KBM-7 (cell line): ENCODE data around the gene VWA7.
"Not testable (repeated sequence)": the region's sequence is repeated elsewhere in the genome, so short reads cannot be mapped to it uniquely, and the experiment has no call there.

Experiments
- DNase-seq: peaks from one replicate; pipeline ENCODE4 v3.0.0-alpha.2; 2015
- in situ Hi-C: fragments of 300-500 bp; cut with MboI; formaldehyde crosslinking; loops from 2 replicates; pipeline ENCODE4 v1.14.3; 2020; ENCODE audit warnings: low sequenced_read_pairs, low pct_unique_long_range_greater_than_20kb, mixed read lengths

The VWA7 gene

DNA sequence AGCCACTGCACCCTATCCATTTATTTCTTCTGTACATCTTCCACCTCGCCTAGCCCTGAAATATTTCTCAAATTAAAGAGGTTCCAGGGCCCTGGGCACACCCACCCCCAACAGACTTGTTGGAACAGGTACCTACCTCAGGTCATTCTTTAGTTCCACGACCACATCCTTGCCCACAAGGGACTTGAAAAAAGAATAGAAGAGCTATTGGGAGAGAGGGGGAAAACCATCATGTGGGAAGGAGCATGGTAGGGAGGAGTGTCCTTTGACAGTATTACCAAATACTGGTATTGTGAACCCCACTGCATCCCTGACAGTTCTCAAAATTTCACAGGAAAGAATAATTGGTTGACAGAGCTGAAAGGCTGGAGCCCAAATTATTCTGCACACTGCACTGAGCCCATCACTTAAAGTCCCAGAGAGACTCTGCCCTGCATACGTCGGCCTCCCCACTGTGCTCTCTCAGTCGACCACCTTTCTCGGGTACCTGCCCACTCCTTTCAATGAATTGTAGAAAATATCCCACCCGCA lies 28.9 kb upstream of the VWA7 start:
- no peak for DNase-seq
- in situ Hi-C loops: no loop called here

DNA sequence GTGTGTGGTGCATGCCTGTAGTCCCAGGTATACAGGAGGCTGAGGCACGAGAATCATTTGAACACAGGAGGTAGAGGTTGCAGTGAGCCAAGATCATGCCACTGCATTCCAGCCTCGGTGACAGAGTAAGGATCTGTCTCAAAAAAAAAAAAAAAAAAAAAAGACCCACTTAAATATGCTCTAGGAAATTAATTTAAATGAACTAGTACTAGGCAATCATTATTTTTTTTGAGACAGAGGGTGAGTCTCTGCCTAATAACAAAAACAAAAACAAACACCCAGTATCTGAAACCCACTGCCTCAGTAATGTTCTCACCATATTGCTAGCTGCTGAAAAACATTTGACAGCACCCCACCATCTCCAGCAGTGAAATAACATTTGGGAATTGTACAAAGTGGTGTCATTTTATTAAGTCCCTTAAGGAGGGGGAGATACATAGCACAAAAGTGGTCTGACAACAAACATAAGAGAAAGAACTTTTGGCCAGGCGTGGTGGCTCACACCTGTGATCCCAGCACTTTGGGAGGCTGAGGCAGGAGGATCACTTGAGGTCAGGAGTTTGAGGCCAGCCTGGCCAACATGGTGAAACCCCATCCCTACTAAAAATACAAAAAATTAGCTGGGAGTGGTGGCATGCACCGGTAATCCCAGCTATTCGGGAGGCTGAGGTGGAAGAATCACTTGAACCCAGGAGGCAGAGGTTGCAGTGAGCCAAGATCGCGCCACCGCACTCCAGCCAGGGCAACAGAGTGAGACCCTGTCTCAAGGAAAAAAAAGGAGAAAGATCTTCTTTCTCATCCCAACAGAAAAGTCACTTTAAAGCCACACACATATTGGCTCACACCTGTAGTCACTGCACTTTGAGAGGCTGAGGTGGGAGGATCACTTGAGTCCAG lies 24.2 kb upstream of the VWA7 start:
- in situ Hi-C loops, DNase-seq: not testable (repeated sequence)

DNA sequence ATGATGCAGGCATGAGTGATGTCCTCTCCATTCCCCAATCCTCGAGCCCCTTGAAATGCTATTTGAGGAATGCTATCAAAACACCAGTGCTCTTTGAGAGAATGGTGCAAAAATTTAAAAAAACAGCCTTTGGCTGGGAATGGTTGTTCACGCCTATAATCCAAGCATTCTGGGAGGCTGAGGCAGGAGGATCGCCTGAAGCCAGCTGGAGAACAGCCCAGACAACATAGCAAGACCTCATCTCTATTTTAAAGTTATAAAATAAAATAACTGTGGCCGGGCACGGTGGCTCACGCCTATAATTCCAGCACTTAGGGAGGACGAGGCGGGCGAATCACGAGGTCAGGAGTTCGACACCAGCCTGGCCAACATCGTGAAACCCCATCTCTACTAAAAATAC lies 22.7 kb upstream of the VWA7 start:
- in situ Hi-C loops: no loop called here

DNA sequence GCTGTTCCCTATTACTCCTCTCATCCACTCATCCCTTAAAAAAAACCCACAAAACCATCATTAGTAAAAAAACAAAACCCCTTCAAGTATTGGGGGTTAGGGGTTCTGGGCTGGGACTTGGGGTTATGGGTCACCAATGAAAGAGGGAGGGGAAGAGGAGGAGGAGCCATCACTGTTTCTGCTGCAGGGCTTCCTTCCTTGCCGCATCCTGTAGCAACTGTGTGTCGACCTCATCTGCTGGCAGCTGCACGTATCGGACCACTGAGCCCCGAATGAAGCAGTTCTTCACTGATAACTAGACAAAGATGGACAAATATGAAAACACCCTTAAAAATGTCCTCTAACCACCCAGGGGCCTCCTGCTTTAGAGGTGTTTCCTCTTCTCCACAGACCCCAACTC lies 20.5 kb upstream of the VWA7 start:
- no peak for DNase-seq
- in situ Hi-C loops: no loop called here

More for the DNA sequence above, 22.7 kb upstream of the VWA7 start:
- DNase-seq: no peak

DNA sequence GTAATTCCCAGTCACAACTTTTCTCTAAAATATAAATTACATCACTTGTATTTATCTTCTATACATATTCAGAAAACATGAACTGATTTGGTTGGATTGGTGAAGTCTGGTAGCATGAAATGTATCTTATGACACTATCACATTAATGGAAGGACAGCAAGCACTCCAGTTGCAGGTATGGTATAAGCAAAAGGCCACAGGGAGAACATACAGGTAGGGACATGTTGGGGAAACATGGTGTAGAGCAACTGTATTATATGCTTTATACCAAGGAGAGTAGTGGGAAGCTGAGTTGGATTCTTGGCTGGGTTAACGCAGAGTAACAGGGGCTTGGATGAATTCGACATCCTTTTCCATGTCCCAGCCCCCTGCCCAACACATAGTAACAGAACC lies 19.9 kb upstream of the VWA7 start:
- DNase-seq: no peak
- in situ Hi-C loops: no loop called here

DNA sequence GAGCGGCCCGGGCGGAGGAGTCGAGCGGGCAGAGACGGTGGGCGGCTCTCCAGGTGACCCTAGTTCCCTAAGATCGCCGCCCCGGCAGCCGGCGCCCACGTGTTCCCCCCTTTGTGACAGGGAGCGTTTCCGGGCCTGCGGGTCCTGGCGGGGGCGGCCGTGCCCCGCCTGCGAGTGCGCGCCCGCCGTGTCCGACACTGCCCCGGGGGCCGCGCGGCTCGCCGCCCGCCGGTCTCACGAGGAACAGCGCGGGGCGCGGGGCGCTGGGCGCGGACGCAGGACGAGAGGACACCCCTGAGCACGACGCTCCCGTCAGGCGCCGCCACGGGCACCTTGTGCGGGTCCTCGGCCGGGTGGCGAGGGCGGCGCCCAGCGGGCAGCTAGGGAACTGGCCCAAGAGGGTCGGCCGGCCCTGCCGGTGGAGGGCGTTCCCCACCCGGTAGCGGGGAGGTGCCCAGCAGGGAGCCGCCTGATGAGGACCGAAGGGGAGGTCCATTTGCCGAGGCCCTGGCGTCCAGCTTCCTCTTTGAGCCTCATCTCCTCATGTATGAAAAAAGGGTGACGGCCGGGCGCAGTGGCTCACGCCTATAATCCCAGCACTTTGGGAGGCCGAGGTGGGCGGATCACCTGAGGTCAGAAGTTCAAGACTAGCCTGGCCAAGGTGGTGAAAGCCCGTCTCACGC lies 18.6 kb upstream of the VWA7 start, which contains the start of gene VARS1:
Gene VARS1, minus strand, starts transcription at position 137 of the 683 bp plus-strand sequence. CDS start 535 bp downstream, outside the sequence.
- peak; percentile 91 for DNase-seq
- in situ Hi-C loops: no loop called here

DNA sequence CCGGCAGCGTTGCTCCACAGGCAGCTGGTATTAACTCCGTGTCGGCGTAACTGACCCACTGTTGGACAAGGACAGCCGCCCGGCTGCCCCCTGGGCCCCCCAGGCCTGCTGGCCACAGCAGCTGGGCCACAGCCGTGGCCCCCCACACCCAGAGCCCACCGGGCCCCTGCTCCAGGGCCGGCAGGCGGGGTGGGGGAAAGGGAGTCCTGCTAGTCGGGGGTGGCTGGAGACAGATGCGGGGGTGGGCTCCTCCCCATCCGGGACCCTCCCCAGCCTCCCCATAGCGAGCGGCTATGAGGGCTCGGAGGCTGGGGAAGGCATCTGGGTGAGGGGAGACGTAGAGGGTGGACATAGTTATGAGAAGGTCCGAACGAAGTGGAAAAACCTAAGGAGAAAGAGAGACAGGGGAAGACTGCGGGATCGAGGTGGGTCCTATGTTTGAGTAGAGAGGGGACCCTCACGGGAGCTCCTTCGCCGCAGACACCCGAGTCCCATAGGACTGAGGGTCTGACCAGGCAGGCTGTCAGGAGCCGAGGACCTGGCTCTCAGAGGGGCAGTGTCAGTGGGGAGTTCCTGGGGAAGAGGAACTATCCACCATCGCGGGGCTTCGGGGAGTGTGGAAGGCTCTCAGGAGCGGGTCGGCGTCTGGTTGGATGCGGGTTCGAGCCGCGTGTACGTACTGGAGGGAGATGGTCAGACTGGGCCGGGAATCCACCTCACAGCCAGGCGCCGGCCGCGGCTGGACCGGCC lies 17.9 kb upstream of the VWA7 start:
- peak; percentile 75 for DNase-seq

DNA sequence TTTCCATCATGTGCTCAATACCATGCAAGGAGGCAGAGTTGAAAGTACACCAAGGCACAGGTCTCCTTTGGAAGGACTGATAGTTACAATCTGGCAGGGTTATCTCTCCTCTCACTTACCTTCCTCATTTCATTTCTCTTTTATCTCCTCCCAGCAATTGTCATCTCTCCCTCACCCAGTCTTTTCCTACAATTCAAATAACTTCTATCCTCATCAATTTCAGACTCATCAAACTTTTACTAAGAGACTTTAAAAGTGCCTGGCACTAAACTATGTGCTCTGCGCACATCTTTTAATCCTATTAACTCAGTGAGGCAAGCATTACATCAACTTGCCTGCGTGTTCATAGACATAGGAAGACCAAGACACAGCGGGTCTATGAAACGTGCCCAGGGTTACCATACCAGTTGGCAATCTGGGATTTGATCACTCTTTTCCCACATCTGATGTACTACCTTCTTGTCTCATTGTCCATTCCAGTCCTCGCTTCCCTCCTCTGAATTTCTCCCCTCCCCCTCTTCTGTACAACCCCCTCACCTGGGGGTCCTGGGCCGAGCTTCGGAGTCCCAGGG lies 17.3 kb upstream of the VWA7 start:
- peak; percentile 55 for DNase-seq
- in situ Hi-C loops: no loop called here

More for the DNA sequence above, 17.9 kb upstream of the VWA7 start:
- in situ Hi-C loops: no loop called here

DNA sequence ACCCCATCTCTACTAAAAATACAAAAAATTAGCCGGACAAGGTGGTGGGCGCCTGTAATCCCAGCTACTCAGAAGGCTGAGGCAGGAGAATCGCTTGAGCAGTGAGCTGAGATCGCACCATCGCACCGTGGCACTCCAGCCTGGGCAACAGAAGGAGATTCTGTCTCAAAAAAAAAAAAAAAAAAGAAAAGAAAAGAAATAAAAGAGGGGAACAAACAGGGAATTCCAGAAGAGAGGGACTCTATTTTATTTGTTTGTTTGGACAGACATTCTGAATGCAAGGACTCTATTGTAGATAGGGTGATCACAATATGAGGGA lies 16.8 kb upstream of the VWA7 start:
- DNase-seq, in situ Hi-C loops: not testable (repeated sequence)

DNA sequence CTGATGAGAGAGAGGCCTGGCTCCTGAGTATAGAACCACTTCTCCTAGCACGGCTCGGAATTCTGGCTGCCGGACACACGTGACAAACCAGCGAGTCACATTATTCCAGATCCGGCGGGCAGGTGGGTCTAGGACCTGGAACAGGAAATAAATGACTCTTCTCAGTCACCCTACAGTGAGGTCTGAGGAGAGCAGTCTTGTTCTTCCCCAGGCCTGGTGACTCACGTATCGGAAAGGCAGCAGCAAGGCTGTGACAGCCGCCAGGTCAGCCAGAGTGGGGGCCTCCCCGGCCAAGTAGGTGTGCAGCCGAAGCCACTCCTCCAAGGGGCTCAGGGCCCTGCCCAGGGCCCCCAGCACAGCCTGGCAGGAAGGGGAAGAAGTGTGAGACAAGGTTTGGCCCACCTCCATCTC lies 15.6 kb upstream of the VWA7 start:
- no peak for DNase-seq

DNA sequence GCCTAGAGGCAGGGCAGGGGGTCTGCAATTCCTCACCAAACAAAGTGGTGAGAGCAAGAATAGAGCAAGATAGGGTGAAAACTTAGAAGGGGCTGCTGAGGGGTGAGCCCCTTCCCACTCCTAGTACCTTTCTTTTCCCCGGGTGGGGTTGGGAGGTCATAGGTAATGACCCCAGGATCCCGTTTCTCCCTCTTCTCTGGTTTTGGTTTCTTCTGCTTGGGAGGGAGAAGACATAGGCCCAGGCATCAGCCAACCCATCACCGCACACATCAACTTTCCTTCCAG lies 14.9 kb upstream of the VWA7 start:
- DNase-seq: no peak
- in situ Hi-C loops: no loop called here

More for the DNA sequence above, 15.6 kb upstream of the VWA7 start:
- in situ Hi-C loops: no loop called here

DNA sequence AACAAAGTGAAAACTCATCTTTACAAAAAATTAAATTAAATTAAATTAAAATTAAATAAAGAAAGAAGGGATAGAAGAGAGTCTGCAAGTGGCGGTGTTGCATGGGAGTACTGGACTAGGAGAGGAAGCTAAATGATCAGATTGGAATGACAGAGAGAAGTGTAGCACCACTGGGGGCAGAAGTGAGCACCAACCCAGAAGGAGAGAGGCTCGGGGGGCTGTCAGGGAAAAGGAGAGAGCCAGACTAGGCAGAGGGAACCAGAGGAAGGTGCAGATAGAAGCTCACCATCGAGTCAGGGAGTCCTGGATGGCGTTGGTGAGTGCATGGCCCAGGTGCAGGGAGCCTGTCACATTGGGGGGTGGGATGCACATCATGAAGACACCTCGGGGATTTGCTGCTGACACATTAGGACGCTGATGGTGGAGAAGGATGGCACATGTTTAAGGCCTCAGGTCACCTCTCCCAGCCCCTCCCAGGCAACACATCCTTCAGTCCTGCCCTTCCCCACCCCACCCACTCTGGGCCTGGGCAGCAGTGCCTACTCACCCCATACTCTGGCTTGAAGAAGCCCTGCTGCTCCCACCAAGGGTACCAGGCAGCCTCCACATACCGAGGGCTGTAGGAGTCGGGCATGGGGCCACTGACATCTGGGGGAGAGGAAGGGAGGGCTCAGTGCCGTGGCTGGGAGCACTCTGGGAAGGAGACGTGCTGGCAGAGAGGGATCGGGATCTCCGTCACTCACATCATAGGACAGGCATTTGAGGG lies 14.4 kb upstream of the VWA7 start:
- in situ Hi-C loops: no loop called here
- DNase-seq: peak; percentile 77

DNA sequence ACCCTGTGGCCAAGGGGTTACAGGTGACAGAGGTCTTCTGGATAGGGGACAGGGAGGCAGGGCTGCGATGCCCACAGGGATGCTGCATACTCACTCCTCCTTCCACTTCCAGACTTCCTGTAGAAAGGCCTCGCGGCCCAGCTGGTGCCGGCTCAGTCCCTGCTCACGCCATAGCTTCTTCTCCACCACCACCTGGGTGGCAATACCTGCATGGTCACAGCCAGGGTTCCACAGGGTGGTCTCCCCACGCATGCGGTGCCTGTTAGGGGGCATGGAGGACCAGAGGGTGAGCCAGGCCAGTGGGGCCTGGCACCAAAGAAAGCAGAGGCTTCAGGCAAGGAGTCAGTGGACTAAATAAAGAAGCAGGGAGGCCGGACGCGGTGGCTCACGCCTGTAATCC lies 8.3 kb upstream of the VWA7 start:
- in situ Hi-C loops: no loop called here
- no peak for DNase-seq

DNA sequence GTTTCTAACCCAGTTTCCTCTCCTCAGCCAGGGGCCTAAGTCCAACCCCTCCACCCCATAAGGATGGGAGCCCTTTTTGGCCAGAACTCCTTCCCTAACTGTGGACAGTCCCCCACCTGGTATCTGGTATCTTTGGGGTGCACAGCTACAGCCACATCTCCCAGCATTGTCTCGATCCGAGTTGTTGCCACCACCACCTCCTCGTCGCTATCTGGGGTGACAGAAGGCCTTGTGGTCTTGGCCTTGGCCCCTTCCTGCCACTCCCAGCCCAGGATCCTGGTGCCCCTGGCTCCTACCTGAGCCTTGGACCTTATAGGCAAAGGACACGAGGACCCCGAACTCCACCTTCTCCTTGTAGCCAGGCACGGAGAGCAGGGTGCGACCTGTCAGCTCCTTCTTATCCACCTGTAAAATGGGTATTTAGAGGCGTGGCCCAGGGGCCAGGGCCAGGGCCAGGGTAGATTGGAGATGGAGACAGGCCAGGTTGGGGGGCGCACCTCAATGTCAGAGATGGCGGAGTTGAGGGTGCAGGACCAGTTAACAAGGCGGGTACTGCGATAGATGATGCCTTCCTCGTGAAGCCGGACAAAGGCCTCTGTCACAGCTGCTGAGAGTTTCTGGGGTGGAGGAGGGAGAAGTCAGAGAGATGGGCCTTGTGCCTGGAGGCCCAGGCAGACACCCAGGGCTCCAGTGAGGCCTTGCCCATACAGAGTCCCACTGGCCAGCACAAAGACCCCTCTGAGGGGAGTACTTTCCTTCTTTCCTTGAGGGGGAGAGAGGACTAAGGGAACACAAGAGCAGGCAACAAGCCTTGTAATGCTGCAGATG lies 7.2 kb upstream of the VWA7 start:
- in situ Hi-C loops: no loop called here
- no peak for DNase-seq

DNA sequence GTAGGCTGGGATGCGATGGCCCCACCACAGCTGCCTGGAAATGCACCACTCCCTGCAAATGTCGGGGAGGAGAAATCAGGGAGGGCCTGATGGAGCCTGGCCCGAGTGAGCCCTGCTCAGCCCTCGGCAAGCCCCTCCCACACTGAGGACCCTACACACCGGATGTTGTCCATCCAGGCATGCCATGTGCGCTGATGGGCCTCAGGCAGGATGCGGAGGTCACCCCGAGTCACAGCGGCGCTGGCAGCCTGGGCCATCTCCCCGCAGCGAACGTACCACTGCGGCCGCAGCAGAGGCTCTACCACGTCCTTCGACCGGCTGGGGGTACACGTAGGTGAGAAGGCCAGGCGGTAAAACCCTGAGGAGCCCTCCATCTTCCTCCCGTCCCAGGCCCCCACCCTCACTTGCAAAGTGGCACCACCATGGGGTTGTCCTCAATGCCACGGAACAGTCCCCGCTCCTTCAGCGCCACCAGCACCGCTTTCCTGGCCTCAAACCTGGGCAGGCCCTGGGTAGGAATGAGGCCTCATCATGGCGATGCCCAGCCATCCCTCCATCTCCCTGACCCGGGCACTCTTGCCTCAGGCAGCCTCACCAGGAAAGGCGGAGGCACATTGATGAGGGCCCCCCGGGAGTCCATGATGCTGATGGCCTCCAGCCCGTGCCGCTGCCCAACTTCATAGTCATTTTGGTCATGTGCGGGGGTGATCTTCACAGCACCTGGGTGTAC lies 5.2 kb upstream of the VWA7 start:
- in situ Hi-C loops: no loop called here
- no peak for DNase-seq

DNA sequence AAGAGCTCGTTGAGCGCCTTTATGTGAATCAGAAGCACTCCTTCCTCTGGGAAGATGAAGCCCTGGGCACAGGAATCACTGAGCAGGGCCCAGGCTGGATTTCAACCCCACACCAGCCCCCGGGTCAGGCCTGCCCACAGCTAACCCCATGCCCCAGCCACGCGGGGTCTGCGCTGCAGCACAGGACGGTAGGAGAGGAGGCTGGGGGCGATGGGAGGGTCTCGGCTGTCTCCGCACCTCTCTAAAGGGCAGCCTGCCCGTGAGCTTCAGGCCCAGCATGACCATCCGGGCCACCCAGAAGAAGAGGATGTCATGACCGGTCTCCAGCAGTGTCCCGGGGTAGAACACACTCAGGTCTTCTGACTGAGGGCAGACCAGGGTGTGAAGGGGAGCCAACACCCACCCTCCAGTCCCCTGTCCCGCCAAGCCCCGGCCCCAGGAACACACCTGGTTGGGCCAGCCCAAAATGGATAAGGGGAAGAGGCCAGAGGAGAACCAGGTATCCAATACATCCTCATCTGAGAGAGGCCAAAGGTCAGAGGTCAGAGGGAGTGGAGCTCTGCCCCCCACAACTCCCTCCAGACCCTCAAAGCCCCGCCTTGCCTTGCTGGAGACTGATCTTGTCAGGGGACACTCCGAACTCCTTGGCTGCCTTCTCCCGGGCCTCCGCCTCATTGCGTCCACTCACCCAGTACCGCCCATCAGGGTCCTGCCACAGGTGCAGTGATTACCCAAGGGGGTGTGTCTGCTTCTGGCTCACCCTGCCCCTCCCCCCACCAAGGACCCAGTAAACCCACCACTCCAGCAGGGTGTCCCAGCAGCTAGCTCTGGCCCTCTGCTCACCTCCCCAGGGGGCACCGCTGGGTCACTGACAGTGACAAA lies 4.4 kb upstream of the VWA7 start:
- no peak for DNase-seq
- in situ Hi-C loops: no loop called here
